ENCODE measurements around the gene RAPGEF1. TPM values are rescaled to one million over a fixed set of nuclear protein-coding genes. Genes with fewer than 3 reads are reported as not detected.

RAPGEF1 gene
- total RNA-seq, 1 donor from 2014 or later: 57.9 TPM

DNA sequence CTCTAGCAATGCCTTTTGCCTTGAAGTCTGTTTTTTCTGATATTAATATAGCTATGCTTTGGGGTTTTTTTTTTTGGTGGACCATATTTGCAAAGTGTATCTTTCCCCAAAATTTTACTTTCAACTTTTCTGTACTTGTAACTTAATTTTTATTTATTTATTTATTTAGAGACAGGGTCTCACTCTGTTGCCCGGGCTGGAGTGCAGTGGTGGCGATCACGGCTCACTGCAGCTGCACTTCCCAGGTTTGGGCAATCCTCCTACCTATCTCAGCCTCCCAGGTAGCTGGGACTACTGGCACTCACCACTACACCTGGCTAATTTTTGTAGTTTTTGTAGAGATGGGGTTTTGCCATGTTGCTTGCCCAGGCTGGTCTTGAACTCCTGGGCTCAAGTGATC, 173.7 kb downstream of the RAPGEF1 start:
- no peaks in the 10 kb centered on the region for H3K4me1 ChIP-seq
- H3K27ac ChIP-seq: no peak overlapping the region
- H3K9me3 ChIP-seq: no peaks in the 10 kb centered on the region
- TF ChIP-seq, protein P1, sequence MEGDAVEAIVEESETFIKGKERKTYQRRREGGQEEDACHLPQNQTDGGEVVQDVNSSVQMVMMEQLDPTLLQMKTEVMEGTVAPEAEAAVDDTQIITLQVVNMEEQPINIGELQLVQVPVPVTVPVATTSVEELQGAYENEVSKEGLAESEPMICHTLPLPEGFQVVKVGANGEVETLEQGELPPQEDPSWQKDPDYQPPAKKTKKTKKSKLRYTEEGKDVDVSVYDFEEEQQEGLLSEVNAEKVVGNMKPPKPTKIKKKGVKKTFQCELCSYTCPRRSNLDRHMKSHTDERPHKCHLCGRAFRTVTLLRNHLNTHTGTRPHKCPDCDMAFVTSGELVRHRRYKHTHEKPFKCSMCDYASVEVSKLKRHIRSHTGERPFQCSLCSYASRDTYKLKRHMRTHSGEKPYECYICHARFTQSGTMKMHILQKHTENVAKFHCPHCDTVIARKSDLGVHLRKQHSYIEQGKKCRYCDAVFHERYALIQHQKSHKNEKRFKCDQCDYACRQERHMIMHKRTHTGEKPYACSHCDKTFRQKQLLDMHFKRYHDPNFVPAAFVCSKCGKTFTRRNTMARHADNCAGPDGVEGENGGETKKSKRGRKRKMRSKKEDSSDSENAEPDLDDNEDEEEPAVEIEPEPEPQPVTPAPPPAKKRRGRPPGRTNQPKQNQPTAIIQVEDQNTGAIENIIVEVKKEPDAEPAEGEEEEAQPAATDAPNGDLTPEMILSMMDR (IDR thresholded peaks at IDR 0.05): no peak
- TF ChIP-seq POLR2AphosphoS5 (IDR thresholded peaks at IDR 0.05; ENCODE audit: insufficient read depth in 1 of 2, low read depth in 1 of 2): no peak
- peaks cover 0 to 2% of the 10 kb centered on the region in 2 donors for H3K36me3 ChIP-seq
- no peak overlapping the region for H3K4me3 ChIP-seq
- no peaks in the 10 kb centered on the region for H3K27me3 ChIP-seq
- no peak for DNase-seq (ENCODE audit: extremely low spot score in 2 of 2)
- intact Hi-C loops (cut with DNase I): no loop called here

DNA sequence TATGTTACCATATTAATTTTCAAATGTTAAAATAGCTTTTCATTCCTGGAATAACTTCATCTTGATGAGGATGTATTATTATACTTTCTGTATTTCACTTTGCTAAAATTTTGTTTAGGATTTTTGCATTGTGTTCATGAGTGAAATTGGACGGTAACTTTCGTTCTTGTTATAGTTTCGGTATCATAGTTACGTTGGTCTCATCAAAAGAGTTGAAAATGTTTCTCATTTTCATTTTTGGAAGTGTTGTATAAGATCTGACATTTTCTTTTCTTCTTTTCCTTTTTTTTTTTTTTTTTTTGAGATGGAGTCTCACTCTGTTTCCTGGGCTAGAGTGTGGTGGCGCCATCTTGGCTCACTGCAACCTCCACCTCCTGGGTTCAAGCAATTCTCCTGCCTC, 174.5 kb downstream of the RAPGEF1 start:
- H3K27me3 ChIP-seq: no peaks in the 10 kb centered on the region
- no peak overlapping the region for H3K27ac ChIP-seq
- H3K36me3 ChIP-seq: no peaks in the 10 kb centered on the region
- no peaks in the 10 kb centered on the region for H3K9me3 ChIP-seq
- no peak for TF ChIP-seq POLR2A (IDR thresholded peaks at IDR 0.05)
- no peak for TF ChIP-seq POLR2AphosphoS5 (IDR thresholded peaks at IDR 0.05; ENCODE audit: insufficient read depth in 1 of 2, low read depth in 1 of 2)
- TF ChIP-seq, protein P1 (IDR thresholded peaks at IDR 0.05): no peak
- intact Hi-C loops (cut with DNase I): no loop called here
- DNase-seq (ENCODE audit: extremely low spot score in 2 of 2): no peak
- H3K4me3 ChIP-seq: no peak overlapping the region
- no peaks in the 10 kb centered on the region for H3K4me1 ChIP-seq

DNA sequence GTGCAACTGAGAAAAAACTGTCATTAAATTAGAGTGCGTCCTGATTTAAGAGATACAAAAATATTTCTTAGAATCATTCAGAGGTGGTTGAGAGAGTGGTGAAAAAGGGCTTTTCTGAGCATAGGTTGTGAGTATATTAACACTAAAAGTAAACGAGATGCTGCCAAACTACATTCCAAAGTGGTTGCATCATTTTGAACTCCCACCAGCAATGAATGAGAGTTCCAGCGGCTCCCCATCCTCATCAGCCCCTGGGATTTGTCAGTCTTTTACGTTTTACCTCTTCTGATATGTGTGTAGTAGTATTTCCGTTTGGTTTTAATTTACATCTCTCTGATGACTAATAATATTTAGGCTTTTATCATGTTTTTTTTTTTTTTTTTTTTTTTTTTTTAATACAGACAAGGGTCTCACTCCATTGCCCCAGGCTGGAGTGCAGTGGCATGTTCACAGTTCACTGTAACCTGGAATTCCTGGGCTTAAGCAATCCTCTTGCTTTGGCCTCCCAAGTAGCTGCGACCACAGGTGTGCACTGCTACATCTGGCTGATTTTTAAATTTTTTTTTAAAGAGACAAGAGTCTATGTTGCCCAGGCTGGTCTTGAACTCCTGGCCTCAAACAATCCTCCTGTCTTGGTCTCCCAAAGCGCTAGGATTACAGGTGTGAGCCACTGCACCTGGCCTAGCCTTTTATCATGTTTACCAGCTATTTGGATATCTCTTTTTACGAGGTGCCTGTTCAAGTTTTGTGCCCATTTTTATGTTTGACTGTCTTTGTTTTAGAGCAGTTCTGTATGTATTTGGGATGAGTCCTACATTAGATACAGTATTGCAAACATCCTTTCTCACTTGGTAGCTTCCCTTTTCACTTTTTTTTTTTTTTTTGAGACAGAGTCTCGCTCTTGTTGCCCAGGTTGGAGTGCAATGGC, 177.6 kb downstream of the RAPGEF1 start:
- no peaks in the 10 kb centered on the region for H3K36me3 ChIP-seq
- H3K27me3 ChIP-seq: no peaks in the 10 kb centered on the region
- TF ChIP-seq POLR2AphosphoS5 (IDR thresholded peaks at IDR 0.05; ENCODE audit: insufficient read depth in 1 of 2, low read depth in 1 of 2): no peak
- DNase-seq (ENCODE audit: extremely low spot score in 2 of 2): no peak
- intact Hi-C loops (cut with DNase I): no loop called here
- no peak overlapping the region for H3K4me3 ChIP-seq
- H3K27ac ChIP-seq: no peak overlapping the region
- no peaks in the 10 kb centered on the region for H3K4me1 ChIP-seq
- no peaks in the 10 kb centered on the region for H3K9me3 ChIP-seq

DNA sequence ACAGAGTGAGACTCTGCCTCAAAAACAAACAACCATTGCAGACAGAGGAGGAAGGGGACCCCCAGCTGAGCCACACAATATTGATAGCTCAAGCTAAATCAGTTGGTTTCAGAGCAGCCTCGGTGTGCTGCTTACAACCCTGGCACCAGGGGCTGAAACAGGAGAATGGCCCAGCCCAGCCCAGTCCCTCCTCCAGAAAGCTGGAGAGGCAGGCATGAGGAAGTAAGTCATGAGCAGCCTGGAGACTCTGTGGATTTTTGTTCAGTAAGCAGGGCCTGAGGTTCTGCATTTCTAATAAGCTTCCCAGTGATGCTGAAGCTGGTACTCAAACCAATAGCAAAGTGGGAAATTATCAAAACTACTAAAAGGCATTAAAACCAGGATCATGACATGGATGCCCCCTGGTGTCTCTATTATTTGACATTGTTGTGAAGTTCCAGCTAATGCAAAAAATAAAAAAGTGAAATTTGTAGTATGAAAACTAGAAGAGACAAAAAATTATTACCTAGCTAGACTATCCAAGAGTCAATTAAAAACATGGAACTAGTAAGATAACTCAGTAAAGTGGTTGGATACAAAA, 180.4 kb downstream of the RAPGEF1 start:
- no peak for TF ChIP-seq POLR2AphosphoS5 (IDR thresholded peaks at IDR 0.05; ENCODE audit: insufficient read depth in 1 of 2, low read depth in 1 of 2)
- TF ChIP-seq POLR2A (IDR thresholded peaks at IDR 0.05): no peak
- TF ChIP-seq, protein P1 (IDR thresholded peaks at IDR 0.05): no peak
- no peak for DNase-seq (ENCODE audit: extremely low spot score in 2 of 2)
- Histone ChIP-seq H3K4me3 (no peak overlapping the region), H3K27ac (no peak overlapping the region), H3K36me3 (no peaks in the 10 kb centered on the region), H3K9me3 (no peaks in the 10 kb centered on the region), H3K4me1 (no peaks in the 10 kb centered on the region), H3K27me3 (no peaks in the 10 kb centered on the region)
- intact Hi-C loops (cut with DNase I): no loop called here

DNA sequence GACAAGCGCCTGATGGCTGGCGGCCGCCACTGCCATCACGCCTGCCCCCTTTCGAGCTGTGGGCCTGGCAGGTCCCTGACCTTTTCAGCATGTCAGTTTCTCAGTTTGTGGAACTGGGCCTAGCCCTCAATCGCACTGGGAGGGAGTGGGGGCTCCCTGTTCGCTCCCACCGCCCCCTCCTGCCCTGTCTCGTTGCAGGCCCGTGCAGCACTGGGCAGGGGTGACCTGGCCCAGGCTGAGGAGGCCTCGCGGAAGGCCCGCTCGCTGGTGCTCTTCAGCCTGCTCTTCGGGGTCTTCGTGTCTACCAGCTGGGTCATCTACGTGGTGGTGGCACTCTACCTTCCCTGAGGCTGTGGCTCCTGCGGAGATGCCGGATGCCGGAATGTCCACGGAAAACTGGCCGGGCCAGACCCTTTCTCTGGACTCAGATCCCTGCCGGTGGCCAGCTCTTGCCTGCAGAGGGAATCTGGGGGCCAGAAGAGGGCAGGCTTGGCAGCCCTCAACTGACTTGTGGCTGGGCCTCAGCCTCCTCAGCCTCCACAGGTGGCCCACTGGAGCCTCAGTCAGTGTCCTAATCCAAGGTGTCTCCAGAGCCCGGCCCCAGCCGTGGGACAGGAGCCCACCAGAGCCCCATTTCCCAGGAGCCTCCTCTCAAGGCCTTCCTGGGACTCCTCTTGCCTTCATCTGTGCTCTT, 181.9 kb downstream of the RAPGEF1 start:
- H3K4me1 ChIP-seq: no peaks in the 10 kb centered on the region

More for the DNA sequence above, 181.9 kb downstream of the RAPGEF1 start:
- Histone ChIP-seq H3K27ac (no peak overlapping the region), H3K4me3 (no peak overlapping the region), H3K36me3 (no peaks in the 10 kb centered on the region), H3K27me3 (no peaks in the 10 kb centered on the region), H3K9me3 (no peaks in the 10 kb centered on the region)
- intact Hi-C loops (cut with DNase I): no loop called here
- no peak for TF ChIP-seq POLR2AphosphoS5 (IDR thresholded peaks at IDR 0.05; ENCODE audit: insufficient read depth in 1 of 2, low read depth in 1 of 2)
- TF ChIP-seq, protein P1 (IDR thresholded peaks at IDR 0.05): no peak
- no peak for TF ChIP-seq POLR2A (IDR thresholded peaks at IDR 0.05)
- DNase-seq (ENCODE audit: extremely low spot score in 2 of 2): no peak

Measured in vagina (tissue), 2 donors.